ENCODE data around the gene AIP.

AIP gene

DNA sequence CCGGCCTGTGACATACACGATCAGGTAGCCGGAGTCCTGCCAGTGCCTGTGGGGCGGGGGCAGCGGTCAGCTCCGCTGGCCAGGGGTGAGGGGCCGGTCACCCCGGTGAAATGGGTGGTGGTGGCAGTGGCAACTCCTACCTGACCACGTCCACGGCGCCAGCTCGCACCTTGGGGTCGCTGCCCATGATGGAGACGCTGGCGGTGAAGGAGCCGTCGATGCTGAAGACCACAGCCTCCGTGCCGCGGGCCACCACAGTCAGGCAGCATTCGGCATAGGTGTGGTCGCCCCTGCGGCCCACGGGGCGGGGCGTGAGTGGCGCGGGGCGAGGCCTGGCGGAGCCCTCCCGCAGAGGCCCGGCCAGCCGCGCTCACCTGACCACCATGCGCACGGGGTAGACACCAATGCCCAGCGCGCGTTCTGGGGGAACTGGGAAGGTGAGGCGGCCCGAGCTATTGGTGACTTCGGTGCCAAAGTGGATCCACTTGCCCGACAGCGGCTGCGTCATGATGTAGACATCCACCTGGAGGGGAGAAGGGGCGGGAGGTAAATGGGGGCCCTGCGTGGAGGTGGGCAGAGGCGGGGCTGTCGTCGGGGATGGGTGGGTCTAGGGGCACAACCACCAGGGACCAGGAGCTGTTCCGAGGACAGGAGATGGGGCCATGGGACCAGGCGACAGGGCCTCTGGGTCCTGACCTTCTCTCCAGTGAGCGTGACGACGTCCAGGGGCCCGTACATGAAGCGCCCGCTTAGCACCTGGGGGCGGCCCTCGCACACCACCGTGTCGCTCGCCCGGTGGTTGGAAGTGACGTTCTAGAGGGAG is 10.9 kb downstream of the AIP start:
- no peak for DNase-seq

DNA sequence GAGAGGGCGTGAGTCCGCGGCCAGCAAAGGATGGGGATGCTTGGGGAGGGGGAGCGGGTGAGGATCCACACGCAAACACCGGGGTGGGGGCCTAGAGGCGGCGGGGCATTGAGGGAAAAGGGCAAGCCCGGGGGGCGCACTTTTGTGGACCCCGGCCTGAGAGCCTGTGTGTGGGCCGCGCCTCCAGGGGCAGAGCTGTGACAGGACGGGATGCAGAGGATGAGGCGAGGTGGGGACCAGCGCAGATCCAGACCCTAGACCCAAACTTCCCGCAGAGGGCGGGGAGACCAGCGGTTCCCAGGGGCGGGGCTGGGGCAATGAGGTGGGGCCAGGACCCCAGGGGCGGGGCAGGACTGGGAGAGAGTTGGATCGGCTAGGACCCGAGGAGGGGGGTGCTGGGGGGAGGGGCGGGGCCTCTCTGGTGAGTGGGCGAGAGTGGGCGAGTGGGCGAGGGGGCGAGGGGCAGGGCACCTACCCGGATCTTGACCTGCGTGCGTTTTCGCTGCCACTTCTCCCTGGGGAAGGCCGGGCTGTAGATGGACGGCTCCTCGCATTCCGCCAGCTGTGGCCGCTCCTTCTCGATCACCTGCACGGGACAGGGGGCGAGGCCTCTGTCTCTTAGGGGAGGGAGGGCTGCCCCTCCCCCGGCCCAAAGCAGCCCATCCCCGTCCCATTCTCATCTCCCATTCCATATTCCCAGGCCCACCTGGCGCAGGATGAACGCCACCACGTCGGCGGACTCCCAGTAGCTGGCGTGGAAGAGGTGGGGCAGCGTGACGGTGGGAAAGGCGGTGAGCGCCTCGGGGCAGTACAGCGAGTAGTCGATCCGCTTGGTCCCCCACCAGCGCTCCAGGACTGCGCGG is 11.8 kb downstream of the AIP start:
- DNase-seq, result no peak

DNA sequence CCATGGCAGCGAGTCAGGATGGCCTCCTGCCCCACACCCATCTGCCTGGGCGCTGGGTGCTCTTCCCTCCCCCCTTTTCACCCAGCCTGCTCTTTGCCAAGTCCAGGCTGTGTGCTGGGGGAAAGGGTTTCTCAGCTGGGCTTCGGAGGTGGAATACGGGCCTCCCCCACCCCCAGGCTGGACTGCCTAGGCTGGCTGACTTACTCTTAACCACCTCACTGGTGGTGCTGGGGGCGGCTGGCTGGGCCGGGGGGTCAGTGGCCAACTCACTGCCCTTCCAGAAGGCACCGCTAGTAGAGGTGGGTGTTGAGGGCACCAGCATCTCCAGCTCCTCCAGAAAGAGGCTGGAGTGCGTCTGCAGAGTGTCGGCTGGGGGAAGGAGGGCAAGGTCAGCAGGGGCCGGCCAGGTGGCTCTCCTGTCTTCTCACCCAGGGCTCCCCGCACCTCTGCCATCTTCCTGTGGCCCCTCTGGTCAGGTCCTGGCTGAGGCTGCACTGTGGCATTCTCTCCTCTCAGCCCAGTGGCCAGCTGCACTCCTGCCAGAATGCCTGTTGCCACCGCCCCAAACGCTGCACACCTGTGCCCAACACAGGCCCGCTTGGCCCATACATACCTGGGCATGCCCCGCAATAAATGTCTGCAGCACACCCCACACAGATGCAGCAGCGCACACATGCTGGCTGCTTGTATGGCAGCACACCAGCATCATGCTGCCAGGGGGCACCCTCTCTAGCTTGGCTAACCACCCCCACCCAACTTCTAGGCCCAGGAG is 12.6 kb downstream of the AIP start:
- no peak for DNase-seq

DNA sequence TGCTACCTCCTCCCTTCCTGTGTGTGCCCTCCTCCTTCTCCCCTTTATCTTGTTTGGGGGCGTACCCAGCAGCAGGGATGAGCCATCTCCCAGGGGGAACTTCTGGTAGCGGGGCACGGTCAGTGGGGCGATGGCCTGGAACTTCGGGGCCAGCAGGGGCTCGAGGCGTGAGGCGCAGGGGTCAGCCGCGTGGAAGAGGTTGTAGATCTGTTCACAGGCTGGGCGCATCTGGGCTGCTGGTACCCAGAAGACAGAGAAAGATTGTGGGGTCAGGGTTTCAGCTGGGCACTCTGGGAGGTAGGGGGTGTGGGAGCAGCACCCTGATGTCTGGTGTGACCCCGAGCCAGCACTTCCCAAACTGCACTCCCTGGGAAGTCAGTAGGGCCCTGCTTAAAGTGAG is 13.3 kb downstream of the AIP start:
- DNase-seq, result no peak

DNA sequence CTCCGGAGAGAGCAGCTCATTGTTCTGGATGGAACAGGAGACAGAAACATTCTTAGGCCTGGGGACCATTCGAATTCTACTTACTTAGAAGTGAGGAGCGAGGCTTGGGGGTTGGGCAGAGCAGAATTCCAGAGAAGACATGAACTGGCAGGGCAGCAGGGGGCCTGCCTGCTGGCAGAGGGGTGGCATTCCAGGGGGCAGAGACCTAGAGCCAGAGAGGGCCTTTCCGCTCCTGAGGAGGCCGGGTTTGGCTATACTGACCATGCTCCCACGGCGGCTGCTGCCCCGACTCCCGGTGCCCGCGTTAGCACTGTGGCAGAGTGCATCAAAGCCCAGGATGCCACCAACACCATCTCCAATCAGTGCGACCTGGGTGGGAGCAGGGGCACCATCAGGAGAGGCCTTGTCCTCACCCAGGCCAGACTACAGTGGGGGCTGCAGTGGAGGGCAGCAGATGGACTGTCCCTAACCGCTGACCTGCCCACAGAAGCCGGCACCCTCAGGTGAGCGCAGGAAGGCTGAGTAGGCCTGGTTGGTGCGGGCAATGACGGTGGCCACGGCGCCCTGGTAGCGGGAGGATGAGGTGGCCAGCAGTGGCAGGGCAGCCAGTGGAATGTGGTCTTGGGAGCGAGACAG is 14.9 kb downstream of the AIP start:
- DNase-seq, result no peak

DNA sequence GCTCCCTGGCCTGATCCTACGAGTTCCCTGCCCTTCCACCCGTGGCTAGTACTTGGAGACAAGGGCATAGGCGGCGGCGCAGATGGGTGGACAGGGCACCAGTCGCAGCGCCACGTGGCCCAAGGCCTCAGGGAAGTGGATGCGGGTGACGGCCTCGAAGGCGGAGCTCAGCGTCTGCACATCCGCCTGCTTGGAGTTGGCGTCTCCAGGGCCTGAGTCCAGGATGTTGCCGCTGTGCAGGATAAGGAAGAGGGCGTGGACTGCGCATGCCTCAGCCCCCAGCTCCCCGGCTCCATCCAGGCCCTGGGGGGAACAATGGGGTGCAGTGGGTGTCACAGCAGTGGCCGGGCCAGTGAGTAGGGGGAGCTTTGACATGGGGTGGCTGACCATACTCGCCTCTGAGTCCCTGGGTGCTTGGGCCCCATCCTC is 15.7 kb downstream of the AIP start:
- DNase-seq, result no peak

DNA sequence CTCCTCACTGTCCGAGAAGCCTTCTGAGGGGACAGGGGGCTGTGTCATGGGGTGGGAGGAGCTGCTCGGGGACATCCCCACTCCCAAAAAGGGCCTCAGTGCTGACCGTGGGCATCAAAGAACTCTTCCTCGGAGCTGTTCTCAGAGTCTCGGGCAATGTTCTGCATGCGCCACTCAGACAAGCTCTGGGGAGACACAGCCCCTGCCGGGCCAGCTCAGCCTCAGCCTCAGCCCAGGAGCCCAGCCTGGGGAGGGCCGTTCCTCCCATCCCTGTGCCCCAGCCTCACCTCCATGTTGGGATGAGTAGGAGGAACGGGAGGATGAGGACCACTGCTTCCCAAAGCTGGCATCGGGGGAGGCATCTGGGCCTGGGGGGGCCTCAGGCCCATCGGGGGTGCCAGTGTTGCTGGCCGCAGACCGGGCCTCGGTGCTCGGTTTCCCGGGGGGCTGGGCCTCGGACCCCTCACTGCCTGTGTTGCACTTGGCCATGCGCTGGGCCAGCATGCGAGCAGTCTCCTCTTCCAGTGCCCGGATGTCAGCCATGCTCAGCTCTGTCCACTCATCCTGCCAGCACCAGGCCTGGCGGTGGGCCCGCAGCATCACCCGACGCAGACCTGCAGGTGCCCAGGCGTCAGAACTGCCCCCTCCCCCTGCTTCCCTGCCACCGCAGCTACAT is 17.1 kb downstream of the AIP start:
- DNase-seq, result no peak

DNA sequence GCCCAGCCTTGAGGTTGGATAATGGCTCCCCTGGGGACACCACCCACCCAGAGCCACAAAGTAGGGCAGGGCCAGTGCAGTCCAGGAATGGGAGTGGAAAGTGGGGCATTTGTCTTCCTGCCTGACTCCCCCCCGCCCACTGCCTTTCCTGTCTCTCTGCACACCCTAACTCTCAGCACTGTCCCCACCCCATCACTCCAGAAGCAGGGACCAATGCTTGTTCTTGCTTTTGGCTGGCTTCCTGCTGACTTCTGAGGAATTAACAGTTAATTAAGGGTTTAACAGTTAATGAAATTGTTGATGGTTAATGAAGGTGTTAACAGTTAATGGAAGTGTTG is 17.6 kb downstream of the AIP start:
- DNase-seq, result no peak

DNA sequence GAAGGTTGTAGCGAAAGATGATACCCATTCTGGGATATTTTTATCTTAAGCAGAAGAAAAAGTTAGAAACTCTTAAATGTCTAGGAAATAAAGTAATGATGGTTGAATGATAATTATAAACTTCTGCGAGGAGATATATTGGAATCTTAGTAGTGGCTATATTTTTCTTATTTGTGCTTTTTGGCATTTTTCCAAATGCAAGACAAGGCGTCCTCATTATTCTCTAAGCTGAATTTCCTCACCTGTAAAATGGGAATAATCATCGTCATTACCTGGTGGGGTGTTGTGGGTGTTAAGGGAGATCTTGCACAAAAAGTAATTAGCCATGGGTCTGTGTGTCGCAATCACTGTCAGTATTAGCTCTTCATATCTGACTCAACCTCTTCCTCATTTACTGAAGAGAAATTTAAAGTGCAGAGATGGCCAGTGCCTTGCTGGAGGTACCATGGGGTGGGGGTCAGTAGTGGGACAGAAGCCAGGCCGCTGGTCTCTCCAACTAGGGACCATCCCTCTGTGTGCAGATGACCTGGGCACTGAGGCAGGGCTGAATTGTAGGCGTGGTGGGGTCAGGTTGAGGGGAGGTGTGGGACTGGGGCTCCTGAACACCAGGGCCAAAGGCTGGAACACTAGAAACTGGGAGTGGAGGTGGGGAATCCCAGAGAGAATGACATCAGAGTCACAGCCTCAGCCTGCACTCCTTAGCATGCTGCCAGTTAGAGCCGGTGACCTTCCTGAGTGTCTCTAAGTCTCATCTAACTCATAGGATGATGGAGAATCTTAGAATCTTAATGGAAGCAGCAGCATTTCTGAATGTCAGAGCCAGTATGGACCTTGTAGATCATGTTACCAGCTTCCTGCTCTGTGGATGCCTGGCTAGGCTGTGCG is 18.2 kb downstream of the AIP start:
- no peak for DNase-seq

DNA sequence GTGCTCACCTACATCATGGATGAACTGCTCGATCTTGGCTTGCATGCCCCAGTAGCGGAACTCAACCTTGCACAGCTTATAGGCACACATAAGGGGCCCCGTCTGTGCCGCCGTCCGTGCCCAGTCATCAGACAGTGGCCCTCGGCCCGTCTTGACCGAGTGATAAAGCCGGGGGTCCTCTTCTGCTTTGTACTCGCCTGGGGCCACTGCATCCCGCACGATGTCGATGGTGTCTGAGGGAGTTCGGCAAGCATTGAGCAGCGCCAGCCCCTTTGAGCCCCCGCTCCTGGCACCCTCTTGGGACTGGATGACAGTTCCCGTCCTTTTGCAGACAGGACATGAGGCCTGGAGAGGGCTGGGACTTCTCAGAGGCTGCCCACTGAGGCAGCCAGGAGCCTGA is 19.0 kb downstream of the AIP start:
- no peak for DNase-seq

DNA sequence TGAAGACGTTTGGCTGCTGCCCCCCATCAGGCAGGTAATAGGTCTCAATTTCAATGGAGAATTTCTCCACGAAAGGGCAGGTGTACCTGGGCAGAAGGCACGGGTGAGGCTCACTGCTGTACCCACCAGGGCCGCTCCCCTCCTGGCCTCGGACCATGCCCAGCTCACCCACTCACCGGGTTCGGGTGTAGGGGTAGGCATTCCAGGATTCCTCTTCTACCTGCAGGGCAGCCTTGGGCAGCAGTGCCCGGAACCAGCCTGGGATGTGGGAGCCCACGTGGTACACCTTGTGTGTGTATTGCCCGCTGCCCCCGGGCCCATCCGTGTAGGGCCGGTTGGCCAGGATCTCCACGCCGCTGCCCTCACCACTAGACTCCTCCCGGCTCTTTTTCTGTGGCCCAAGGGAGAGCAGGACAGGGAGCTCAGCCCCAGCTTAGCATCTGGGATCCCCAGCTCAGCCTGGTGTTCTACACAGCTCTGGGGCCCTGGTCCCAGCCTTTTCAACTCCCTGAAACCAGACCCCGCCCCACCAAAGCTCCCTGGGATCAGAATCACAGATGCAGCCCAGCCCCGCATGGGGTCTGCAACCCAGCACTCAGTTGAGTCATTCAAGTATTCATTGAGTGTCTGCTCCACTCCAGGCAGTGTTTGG is 19.6 kb downstream of the AIP start:
- DNase-seq, result no peak

DNA sequence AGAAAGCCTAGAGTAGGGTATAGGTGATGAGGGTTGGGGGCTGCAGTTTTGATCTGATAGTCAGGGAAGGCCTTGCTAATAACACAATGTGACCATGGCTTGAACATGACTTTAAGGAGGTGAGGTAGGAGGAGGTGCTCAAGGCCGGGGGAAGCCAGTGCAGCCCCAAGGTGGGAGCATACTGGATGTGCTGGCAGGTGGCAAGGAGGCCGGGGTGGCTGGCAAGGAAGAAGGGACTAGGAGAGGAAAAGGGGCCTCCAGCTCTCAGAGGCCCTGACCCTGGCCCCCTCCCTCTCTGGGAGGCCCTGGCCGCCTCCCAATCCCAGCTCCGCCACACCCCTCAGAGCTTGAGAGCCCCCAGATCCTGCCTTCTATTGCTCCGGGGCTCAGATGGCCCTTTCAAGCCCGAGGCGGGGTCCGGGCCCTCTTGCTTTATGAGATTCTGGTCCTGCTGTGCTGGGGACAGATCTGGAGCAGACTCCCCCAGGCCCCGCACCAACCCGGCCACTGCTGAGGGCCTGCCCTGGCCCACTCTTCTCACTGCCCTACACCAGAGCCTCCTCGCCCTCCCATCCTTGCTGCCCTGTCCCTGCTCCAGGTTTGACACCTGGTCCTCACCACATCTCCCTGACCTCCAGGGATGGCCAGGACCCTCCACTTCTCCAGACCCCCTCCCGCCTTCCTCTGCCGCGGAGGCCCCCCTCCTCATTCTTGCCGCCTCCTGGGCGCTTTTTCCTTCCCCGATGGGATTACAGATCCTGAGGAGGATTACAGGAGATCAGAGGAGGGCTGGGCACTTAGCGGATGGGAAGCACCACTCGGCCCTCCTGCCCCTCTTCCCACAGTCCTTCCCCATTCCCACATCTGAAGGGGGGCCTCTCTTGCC is 20.5 kb downstream of the AIP start:
- no peak for DNase-seq

DNA sequence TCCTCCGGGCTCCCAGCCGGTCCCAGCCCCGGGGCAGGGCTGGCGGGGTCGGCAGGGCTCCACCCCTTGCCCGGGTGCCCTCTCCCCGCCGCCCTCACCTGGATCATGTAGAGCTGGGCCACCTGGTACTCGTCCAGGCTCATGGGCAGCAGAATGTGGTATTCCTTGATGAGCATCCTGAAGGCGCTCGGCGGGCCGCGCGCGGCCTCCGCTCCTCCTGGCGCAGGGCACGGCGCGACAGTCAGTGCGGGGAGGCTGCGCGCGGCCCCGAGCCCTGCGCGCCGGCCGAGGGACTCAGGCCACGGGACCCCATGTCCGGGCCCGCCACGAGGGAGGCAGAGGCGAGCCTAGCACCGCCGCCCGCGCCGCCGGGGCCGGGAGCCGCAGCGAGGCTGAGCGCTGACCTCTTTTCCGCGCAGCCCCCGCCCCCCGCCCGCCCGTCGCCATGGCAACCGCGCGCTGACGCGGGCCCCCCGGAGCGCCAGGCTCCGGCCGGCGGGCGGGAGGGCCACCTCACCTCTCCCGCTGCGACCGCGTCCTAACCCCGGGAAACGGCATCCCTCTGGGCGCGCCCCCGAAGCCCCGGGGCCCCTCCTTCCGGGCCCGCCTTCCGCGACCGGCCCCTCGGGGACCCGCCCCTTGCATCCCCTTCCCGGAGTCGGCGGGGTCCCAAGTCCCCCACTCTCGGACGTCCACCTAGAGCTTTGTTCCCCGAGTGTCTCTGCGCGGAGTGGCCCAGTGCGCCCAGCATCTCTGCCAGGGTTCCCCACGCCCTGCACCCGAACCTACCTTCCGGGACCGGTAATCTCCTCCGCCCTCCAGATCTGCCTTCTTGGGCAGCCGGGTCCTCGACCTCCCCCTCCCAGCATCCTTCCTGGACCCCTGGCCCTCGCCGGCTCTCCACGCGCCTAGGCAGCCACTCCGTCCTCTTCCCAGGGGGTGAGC is 21.5 kb downstream of the AIP start:
- DNase-seq, result peak; percentile 40

DNA sequence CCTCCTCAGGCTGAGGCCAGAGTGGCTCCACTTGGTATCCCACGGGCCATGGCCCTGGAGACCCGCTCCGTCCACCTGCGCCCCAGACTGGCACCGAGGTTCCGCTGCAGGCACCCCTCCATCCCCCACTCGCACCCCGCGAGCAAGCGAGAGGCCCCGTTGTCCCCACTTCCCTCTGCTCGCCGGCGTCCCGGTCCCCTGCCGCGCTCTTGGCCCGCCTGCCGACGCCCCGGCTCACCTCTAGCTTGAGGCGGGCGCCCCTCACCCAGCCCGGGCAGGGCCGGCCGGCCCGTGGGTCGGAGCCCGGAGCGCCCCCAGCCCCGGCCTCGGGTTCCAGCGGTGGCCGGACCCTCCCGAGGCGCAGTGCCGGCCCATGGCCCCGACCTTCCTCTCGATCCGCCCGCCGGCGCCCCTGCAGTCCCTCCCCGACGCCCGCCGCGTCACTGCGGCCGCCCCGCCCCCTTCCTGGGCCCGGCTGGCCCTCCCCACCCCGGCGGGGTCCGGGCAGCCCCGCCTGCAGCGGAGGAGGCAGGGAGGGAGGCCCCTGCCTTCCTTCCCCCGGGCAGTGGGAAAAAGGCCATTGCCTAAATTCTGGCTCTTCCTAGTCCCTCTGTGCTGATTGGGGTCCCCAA is 22.2 kb downstream of the AIP start, which contains the start of gene PITPNM1:
Gene PITPNM1, minus strand, starts transcription at position 414 of the 632 bp plus-strand sequence. CDS start 1,183 bp downstream, outside the sequence.
- DNase-seq, result peak; percentile 63

DNA sequence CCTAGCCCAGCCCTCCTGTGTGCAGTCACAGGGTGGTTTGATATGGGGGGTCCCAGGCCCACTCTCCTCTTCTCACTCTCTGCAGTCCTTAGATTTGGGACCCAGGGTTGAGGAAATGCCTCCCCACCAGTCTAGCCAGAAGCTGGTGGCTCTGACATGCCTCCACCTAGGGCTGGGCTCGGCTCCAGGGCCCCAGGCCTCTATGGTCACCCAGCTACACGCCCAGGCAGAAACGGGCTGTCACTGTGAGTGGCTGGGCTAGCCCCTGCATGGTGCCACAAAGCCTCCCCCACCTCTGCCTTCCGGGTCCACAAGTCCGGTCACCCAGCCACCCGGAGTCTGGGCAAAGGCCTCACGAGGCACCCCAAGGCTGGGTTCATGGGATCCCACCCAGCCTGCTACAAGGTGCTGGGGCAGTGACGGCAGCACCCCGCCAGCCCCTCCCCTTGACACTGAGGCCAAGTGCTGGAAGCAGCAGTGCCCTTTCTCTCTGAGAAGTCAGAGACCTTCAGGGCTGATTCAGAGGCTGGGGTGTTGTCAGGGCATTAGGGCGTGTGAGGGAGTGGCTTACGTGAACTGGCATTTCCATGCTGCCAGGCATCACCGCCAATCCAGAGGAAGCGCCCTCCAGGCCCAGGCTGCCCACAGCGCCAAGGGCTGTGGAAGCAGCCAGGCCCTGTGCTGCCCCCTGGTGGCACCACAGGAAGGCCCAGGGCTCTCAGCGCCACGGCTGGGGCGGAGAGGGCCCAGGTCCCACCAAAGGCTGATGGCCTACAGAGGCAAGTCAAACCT is 23.0 kb downstream of the AIP start:
- peak; percentile 88 for DNase-seq

DNA sequence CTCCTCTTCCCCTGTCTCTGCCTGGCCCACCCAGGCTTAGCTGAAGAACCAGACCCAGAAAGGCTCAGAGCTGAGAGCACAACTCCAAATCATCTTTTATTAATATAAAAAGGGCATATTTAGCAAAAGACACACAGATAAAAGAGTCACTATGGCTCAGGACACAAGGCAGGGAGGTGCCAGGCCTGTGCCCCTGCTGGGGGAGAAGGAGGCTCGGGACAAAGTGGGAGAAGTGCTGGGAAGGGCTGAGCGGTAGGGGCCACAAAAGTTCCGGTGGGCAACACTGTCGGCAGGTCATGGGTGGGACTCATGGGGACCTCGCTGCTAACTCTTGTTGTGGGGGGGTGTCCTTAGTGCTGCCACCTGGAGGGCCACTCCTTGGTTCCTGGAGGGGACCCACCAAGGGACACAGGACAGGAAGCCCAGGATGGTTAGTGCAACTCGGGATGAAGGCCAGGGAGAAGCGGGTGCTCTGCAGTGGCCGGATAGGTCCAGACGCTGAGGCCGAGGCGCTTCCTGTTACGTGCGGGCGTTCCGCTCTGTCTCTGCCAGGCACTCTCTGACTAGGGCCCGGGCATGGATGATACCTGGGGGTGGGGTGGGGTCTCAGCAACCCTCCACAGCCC is 23.7 kb downstream of the AIP start:
- DNase-seq, result no peak
